Right lobe of liver (tissue), 6 donors: ENCODE results near the gene TBCCD1. TPM values are rescaled to one million over a fixed set of nuclear protein-coding genes. Genes with fewer than 3 reads are reported as not detected.

Experiments used
- ATAC-seq, 4 donors: fragments of 200-7000 bp; cut with Tn5 transposase; one replicate each; pipeline ENCODE4 v1.9.1; 2020; ENCODE audit warnings: mild to moderate bottlenecking in 4 of 4, moderate library complexity in 4 of 4
- DNase-seq, 3 donors: peaks; one replicate each; pipeline ENCODE4 v3.0.0-alpha.2; 2020
- H3K27ac ChIP-seq, 3 donors: fragments of 200-600 bp; one replicate each; pipeline ENCODE4 v1.8.0; 2022
- H3K27me3 ChIP-seq, 2 donors: fragments of 200-600 bp; one replicate each; pipeline ENCODE4 v1.8.0; 2022
- H3K36me3 ChIP-seq, 4 donors: fragments of 200-600 bp; sonication (generic) in 1 of 4; one replicate each; pipeline versions ENCODE4 v1.5.1 to v1.8.0; 2017 to 2022; ENCODE audit warnings: control low read depth in 1 of 4
- H3K4me1 ChIP-seq, 4 donors: fragments of 200-600 bp; sonication (generic) in 1 of 4; one replicate each; pipeline versions ENCODE4 v1.5.1 to v1.8.0; 2017 to 2022; ENCODE audit warnings: control low read depth in 1 of 4
- H3K4me3 ChIP-seq, 3 donors: fragments of 200-600 bp; one replicate each; pipeline ENCODE4 v1.8.0; 2022
- H3K9me3 ChIP-seq, 4 donors: fragments of 200-600 bp; sonication (generic) in 1 of 4; one replicate each; pipeline versions ENCODE4 v1.5.1 to v1.8.0; 2017 to 2022; ENCODE audit warnings: control low read depth in 1 of 4
- POLR2A ChIP-seq: fragments of 450-650 bp; IDR thresholded peaks from one replicate; pipeline ENCODE4 v1.6.1; 2017; ENCODE audit warnings: antibody characterized with exemption, mild to moderate bottlenecking
- WGBS: methylation state at CpG from one replicate; pipeline ENCODE4 v1.1.6; 2018; ENCODE audit warnings: low coverage, low lambda C conversion rate; ENCODE audit not compliant: insufficient coverage; ENCODE audit errors: missing lambda C conversion rate; 5-methylcytosine and 5-hydroxymethylcytosine counted together
- intact Hi-C, 2 donors: fragments of 100-400 bp; cut with DNase I; formaldehyde crosslinking; loops; one replicate each; pipeline versions ENCODE4 v1.11.2 to v1.14.1; 2022
- total RNA-seq, 6 experiments: library from RNA; depleted of rRNA in 2 of 6; stranded (reverse); fragments of >200 nt in 2 of 6; fragmentation: NEBNext Ultra II Directional in 3 of 6; extraction: Animal tissue kit (Norgen Biotek cat#: 25700) in 3 of 6; gene quantifications; one replicate each; pipeline versions ENCODE4 v1.1.0 to v1.2.4, GENCODE V29; 2016 to 2023
- TF ChIP-seq, protein P1 (sequence below), 4 donors: fragments of 200-600 bp in 3 of 4; fragments of 450-650 bp in 1 of 4; IDR thresholded peaks; one replicate each; pipeline versions ENCODE4 v1.5.1 to v1.8.0; 2016 to 2022; ENCODE audit warnings: antibody characterized with exemption in 4 of 4, mild to moderate bottlenecking in 2 of 4
- donor health status: DM: no; HTN: yes; CAD: no.
- donor health status: DM: no; HTN: no; CAD: no.
- donor health status: DM: no; HTN: no; CAD: no.
- donor health status: DM: no; HTN: yes; CAD: no.
- donor health status: DM: no; HTN: yes; CAD: no.

The TBCCD1 gene
- total RNA-seq, 6 experiments from 2014 or later = 6.7 to 8.7 (median 7.5) TPM

DNA sequence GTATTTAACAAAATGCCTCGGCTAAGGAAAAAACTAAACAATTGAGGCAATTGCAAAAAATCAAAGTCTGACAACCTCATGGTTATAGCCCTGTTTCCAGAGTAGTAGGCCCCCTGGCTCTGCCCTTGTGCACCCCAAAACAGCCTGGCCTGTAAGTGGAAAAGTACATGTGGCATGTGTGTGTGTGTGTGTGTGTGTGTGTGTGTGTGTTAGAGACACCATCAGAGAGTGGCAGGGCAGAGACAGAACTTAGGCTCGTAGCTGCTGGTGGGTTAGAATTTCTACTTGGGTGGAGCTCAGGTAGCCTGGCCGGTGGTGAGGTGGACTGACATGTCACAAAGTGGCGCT is 31.6 kb upstream of the TBCCD1 start:
- H3K27me3 ChIP-seq = no peaks in the 10 kb centered on the region
- no peaks in the 10 kb centered on the region for H3K9me3 ChIP-seq
- H3K36me3 ChIP-seq = no peaks in the 10 kb centered on the region
- peaks cover 3 to 73% (median 29%) of the 10 kb centered on the region in 4 donors for H3K4me1 ChIP-seq
- WGBS = 20% methylated on average over 4 of the region's 4 CpGs
- TF ChIP-seq POLR2A = no peak
- TF ChIP-seq, protein P1, sequence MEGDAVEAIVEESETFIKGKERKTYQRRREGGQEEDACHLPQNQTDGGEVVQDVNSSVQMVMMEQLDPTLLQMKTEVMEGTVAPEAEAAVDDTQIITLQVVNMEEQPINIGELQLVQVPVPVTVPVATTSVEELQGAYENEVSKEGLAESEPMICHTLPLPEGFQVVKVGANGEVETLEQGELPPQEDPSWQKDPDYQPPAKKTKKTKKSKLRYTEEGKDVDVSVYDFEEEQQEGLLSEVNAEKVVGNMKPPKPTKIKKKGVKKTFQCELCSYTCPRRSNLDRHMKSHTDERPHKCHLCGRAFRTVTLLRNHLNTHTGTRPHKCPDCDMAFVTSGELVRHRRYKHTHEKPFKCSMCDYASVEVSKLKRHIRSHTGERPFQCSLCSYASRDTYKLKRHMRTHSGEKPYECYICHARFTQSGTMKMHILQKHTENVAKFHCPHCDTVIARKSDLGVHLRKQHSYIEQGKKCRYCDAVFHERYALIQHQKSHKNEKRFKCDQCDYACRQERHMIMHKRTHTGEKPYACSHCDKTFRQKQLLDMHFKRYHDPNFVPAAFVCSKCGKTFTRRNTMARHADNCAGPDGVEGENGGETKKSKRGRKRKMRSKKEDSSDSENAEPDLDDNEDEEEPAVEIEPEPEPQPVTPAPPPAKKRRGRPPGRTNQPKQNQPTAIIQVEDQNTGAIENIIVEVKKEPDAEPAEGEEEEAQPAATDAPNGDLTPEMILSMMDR (IDR thresholded peaks at IDR 0.05) = no peak
- ATAC-seq = peak in 2 of 4 donors; percentile 13 to 15
- H3K27ac ChIP-seq = peak overlapping the region; percentile 75 to 96 (median 91)
- H3K4me3 ChIP-seq = peak overlapping the region in 1 of 3 donors; percentile 18
- no peak for DNase-seq
- intact Hi-C loops = no loop called here

DNA sequence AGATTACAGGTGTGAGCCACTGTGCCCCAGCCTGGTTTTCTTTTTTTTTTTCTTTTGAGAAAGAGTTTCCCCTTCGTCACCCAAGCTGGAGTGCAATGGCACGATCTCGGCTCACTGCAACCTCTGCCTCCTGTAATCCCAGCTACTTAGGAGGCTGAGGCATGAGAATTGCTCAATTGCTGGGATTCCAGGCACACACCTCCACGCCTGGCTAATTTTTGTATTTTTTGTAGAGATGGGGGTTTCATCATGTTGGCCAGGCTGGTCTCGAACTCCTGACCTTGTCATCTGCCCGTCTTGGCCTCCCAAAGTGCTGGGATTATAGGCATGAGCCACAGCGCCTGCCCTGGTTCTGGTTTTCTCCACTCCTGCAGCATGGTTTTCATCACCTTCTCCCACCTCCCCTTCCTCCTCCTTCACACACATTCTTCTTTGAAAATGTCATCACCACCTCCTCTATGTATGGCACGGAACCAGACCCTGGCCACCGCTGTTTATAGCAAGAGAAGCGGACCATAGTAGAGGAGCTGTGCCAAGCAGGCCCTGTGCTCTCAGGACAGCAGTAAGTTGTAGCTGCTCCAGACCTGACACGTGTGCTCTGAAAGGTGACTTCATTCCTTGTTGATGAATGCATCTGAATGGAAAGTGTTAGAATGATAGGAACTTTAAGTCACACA is 31.1 kb upstream of the TBCCD1 start:
- 15% methylated on average over 8 of the region's 11 CpGs for whole genome bisulfite sequencing
- peak; percentile 49 to 66 (median 56) for ATAC-seq
- no peaks in the 10 kb centered on the region for H3K27me3 ChIP-seq
- H3K36me3 ChIP-seq = no peaks in the 10 kb centered on the region
- peak overlapping the region in 1 of 3 donors; percentile 18 for H3K4me3 ChIP-seq
- peak overlapping the region; percentile 76 to 96 (median 91) for H3K27ac ChIP-seq
- intact Hi-C loops = no loop called here
- H3K4me1 ChIP-seq = peaks cover 3 to 73% (median 29%) of the 10 kb centered on the region in 4 donors
- TF ChIP-seq, protein P1 (IDR thresholded peaks at IDR 0.05) = no peak
- TF ChIP-seq POLR2A = no peak
- peak; percentile 69 to 76 (median 73) for DNase-seq
- H3K9me3 ChIP-seq = no peaks in the 10 kb centered on the region

DNA sequence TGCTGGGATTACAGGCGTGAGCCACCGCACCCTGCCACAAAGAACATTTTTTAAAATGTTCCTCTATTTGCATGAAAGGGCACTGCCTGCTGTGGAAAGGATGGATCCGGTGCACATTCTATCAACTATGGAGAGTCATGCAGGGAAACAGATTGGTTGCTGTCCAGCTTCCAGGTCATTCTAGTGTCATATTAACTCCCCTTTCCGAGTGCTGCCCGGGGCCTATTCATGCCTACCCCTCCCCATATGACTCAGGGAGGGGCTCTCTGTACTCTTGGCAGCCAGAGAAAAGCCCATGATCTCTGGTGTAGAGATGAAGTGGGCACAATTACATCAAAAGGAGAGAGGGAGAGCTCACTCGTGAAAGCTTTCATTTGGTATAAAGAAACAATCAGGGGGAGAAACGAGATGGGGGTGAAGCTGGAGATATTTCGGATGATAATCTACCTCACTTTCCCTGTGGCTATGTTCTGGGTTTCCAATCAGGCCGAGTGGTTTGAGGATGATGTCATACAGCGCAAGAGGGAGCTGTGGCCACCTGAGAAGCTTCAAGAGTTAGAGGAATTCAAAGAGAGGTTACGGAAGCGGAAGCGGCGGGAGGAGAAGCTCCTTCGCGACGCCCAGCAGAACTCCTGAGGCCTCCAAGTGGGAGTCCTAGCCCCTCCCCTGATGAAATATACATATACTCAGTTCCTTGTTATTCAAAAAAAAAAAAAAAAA is 29.6 kb upstream of the TBCCD1 start:
- TF ChIP-seq, protein P1 (IDR thresholded peaks at IDR 0.05) = no peak
- no peak for TF ChIP-seq POLR2A
- intact Hi-C loops = no loop called here
- H3K4me1 ChIP-seq = peaks cover 3 to 73% (median 29%) of the 10 kb centered on the region in 4 donors
- H3K4me3 ChIP-seq = no peak overlapping the region
- H3K36me3 ChIP-seq = no peaks in the 10 kb centered on the region
- ATAC-seq (no peak), DNase-seq (no peak)
- no peaks in the 10 kb centered on the region for H3K27me3 ChIP-seq
- 54% methylated on average over 17 of the region's 17 CpGs for WGBS
- H3K9me3 ChIP-seq = no peaks in the 10 kb centered on the region
- H3K27ac ChIP-seq = peak overlapping the region in 1 of 3 donors; percentile 11

DNA sequence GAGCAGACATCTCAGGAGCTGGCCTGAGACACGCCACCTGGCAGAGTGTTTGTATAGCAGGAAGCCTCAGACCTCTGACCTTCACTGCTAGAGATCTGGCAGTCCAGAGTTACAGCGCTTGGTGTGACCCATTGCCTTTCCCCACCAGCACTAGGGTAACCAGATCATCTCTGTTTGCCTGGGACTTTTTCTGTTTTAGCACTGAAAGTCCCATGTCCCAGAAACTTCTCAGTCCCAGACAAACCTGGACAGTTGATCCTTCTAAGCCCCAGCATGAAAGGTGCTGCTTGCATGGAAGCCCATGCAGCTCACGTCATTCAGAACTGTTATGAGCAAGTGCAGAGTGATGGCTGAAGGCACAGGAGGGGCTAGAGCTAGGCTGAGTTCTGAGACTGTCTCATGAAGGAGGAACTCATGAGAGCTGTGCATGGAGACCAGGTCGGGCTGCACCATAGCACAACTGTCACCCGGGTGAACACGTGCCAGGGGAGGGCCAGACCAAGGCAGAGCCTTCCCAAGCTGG is 27.5 kb upstream of the TBCCD1 start:
- no peaks in the 10 kb centered on the region for H3K9me3 ChIP-seq
- intact Hi-C loops = no loop called here
- DNase-seq (peak; percentile 52 to 80 (median 76)), ATAC-seq (peak; percentile 44 to 76 (median 74))
- WGBS = 31% methylated on average over 3 of the region's 6 CpGs
- H3K27ac ChIP-seq = peak overlapping the region; percentile 62 to 82 (median 79)
- H3K4me3 ChIP-seq = no peak overlapping the region
- no peaks in the 10 kb centered on the region for H3K36me3 ChIP-seq
- peaks cover 3 to 66% (median 29%) of the 10 kb centered on the region in 4 donors for H3K4me1 ChIP-seq
- TF ChIP-seq, protein P1 (IDR thresholded peaks at IDR 0.05) = no peak
- no peak for TF ChIP-seq POLR2A
- no peaks in the 10 kb centered on the region for H3K27me3 ChIP-seq
